ENCODE data around the gene SEMA3A. TPM values are rescaled to one million over a fixed set of nuclear protein-coding genes. Genes with fewer than 3 reads are reported as not detected.

SEMA3A gene
- total and polyA plus RNA-seq, 4 donors: 0.13 to 0.56 (median 0.20) TPM

GRCh38 chr7:84076219-84076618, 118.4 kb downstream of the SEMA3A start:
- WGBS: 83% methylated on average over 1 of the region's 1 CpG
- no peak overlapping the region for H3K9ac ChIP-seq (ENCODE audit: low read depth in 1 of 2, low read length in 2 of 2)
- H3K27me3 ChIP-seq (ENCODE audit: control insufficient read depth in 4 of 4, insufficient read depth in 4 of 4, low read length in 3 of 4): no peaks in the 10 kb centered on the region
- no peaks in the 10 kb centered on the region for H3K9me3 ChIP-seq (ENCODE audit: control insufficient read depth in 4 of 4, low read length in 3 of 4)
- H3K4me3 ChIP-seq (ENCODE audit: low read depth in 1 of 3, low read length in 3 of 3): no peak overlapping the region
- no peak for TF ChIP-seq ATF3 (IDR thresholded peaks at IDR 0.05)
- no peak for TF ChIP-seq YY1 (IDR thresholded peaks at IDR 0.05)
- TF ChIP-seq RAD21 (IDR thresholded peaks at IDR 0.05): no peak
- no peak for TF ChIP-seq SP1 (IDR thresholded peaks at IDR 0.05)
- no peak for TF ChIP-seq RXRA (IDR thresholded peaks at IDR 0.05)
- DNase-seq (ENCODE audit: low spot score): no peak
- H3K27ac ChIP-seq (ENCODE audit: low read depth in 1 of 2, low read length in 2 of 2): no peak overlapping the region
- no peaks in the 10 kb centered on the region for H3K36me3 ChIP-seq (ENCODE audit: control insufficient read depth in 4 of 4, insufficient read depth in 3 of 4, low read depth in 1 of 4, low read length in 3 of 4)
- H3K4me1 ChIP-seq (ENCODE audit: control insufficient read depth in 4 of 4, insufficient read depth in 4 of 4, low read length in 3 of 4): no peaks in the 10 kb centered on the region

GRCh38 chr7:84073186-84073875, 121.3 kb downstream of the SEMA3A start:
- H3K4me3 ChIP-seq (ENCODE audit: low read depth in 1 of 3, low read length in 3 of 3): no peak overlapping the region
- no peak for TF ChIP-seq FOXA2 (IDR thresholded peaks at IDR 0.05)
- TF ChIP-seq MAX (IDR thresholded peaks at IDR 0.05): no peak
- TF ChIP-seq NR2F2 (IDR thresholded peaks at IDR 0.05): no peak
- TF ChIP-seq SP1 (IDR thresholded peaks at IDR 0.05): no peak
- no peak for TF ChIP-seq FOXA1 (IDR thresholded peaks at IDR 0.05)
- TF ChIP-seq YY1 (IDR thresholded peaks at IDR 0.05): no peak
- no peak for TF ChIP-seq CTCF (IDR thresholded peaks at IDR 0.05; ENCODE audit: low read depth, low read length, missing input control)
- no peak overlapping the region for H3K9ac ChIP-seq (ENCODE audit: low read depth in 1 of 2, low read length in 2 of 2)
- WGBS: 38% methylated on average over 3 of the region's 3 CpGs
- no peaks in the 10 kb centered on the region for H3K9me3 ChIP-seq (ENCODE audit: control insufficient read depth in 4 of 4, low read length in 3 of 4)
- no peaks in the 10 kb centered on the region for H3K4me1 ChIP-seq (ENCODE audit: control insufficient read depth in 4 of 4, insufficient read depth in 4 of 4, low read length in 3 of 4)
- no peaks in the 10 kb centered on the region for H3K27me3 ChIP-seq (ENCODE audit: control insufficient read depth in 4 of 4, insufficient read depth in 4 of 4, low read length in 3 of 4)
- no peak overlapping the region for H3K27ac ChIP-seq (ENCODE audit: low read depth in 1 of 2, low read length in 2 of 2)
- no peak for DNase-seq (ENCODE audit: low spot score)
- H3K36me3 ChIP-seq (ENCODE audit: control insufficient read depth in 4 of 4, insufficient read depth in 3 of 4, low read depth in 1 of 4, low read length in 3 of 4): no peaks in the 10 kb centered on the region

- H3K9ac ChIP-seq (ENCODE audit: low read depth in 1 of 2, low read length in 2 of 2): no peak overlapping the region
- H3K27ac ChIP-seq (ENCODE audit: low read depth in 1 of 2, low read length in 2 of 2): no peak overlapping the region
- H3K4me1 ChIP-seq (ENCODE audit: control insufficient read depth in 4 of 4, insufficient read depth in 4 of 4, low read length in 3 of 4): no peaks in the 10 kb centered on the region
- no peaks in the 10 kb centered on the region for H3K9me3 ChIP-seq (ENCODE audit: control insufficient read depth in 4 of 4, low read length in 3 of 4)
- no peaks in the 10 kb centered on the region for H3K36me3 ChIP-seq (ENCODE audit: control insufficient read depth in 4 of 4, insufficient read depth in 3 of 4, low read depth in 1 of 4, low read length in 3 of 4)
- no peaks in the 10 kb centered on the region for H3K27me3 ChIP-seq (ENCODE audit: control insufficient read depth in 4 of 4, insufficient read depth in 4 of 4, low read length in 3 of 4)
- WGBS: 74% methylated on average over 2 of the region's 2 CpGs
- H3K4me3 ChIP-seq (ENCODE audit: low read depth in 1 of 3, low read length in 3 of 3): no peak overlapping the region
- no peak for DNase-seq (ENCODE audit: low spot score)
- TF ChIP-seq CTCF (IDR thresholded peaks at IDR 0.05; ENCODE audit: low read depth, low read length, missing input control) (no peak), SP1 (IDR thresholded peaks at IDR 0.05) (no peak), NR2F2 (IDR thresholded peaks at IDR 0.05) (no peak), ATF3 (IDR thresholded peaks at IDR 0.05) (no peak), REST (IDR thresholded peaks at IDR 0.05) (no peak), ZBTB33 (IDR thresholded peaks at IDR 0.05) (no peak), RXRA (IDR thresholded peaks at IDR 0.05) (no peak), GABPA (IDR thresholded peaks at IDR 0.05 in 1 of 2, conservative IDR thresholded peaks at IDR 0.05 in 1 of 2) (no peak), RAD21 (IDR thresholded peaks at IDR 0.05) (no peak)
These were observed 123.8 kb downstream of the SEMA3A start for GRCh38 chr7:84070770-84071169.

Measured in liver (tissue), 9 donors.